ENCODE measurements around the gene UFD1. TPM values are rescaled to one million over a fixed set of nuclear protein-coding genes. Genes with fewer than 3 reads are reported as not detected.
A peak's percentile ranks its signal among the peaks of the same experiment; 100 is the strongest.

Gene UFD1
- total and polyA plus RNA-seq, 9 of the 15 experiments (the other 6 are each of a cell fraction or from before 2014, with no cell fraction given): 238 to 645 (median 363) TPM

GRCh38 chr22:19419086-19419463 lies 59.9 kb downstream of the UFD1 start (continued):
- TF ChIP-seq ETV6 (IDR thresholded peaks at IDR 0.05; ENCODE audit: borderline replicate concordance in 1 of 2, low read depth in 2 of 2, low read length in 1 of 2) (no peak), ETV6 (CRISPR knock-in tag; IDR thresholded peaks at IDR 0.05; ENCODE audit: borderline replicate concordance) (no peak), TBL1XR1 (IDR thresholded peaks at IDR 0.05; ENCODE audit: low read length in 2 of 2) (peak; percentile 94 to 100), ZNF639 (CRISPR knock-in tag; conservative IDR thresholded peaks at IDR 0.05 in 1 of 2, IDR thresholded peaks at IDR 0.05 in 1 of 2) (peak in 1 of 2 experiments; percentile 63; a peak in 2 of 4 replicates), JUNB (CRISPR knock-in tag; conservative IDR thresholded peaks at IDR 0.05) (0 out of 2 replicates have a peak, but pooled peaks have one; percentile 6), ZNF507 (tag; conservative IDR thresholded peaks at IDR 0.05) (no peak), CBX2 (IDR thresholded peaks at IDR 0.05; ENCODE audit: insufficient read depth, low read length, poor library complexity, severe bottlenecking) (no peak), ELF2 (CRISPR knock-in tag; IDR thresholded peaks at IDR 0.05) (no peak), MLLT1 (IDR thresholded peaks at IDR 0.05) (peak; percentile 94 to 95), HBP1 (CRISPR knock-in tag; IDR thresholded peaks at IDR 0.05) (peak; percentile 86), MEF2D (tag; conservative IDR thresholded peaks at IDR 0.05; ENCODE audit: low read depth) (0 out of 2 replicates have a peak, but pooled peaks have one; percentile 43), ZNF232 (CRISPR knock-in tag; IDR thresholded peaks at IDR 0.05) (no peak), CREB1 (IDR thresholded peaks at IDR 0.05) (peak; percentile 64), CREB1 (CRISPR knock-in tag; IDR thresholded peaks at IDR 0.05) (no peak), XRCC5 (IDR thresholded peaks at IDR 0.05; ENCODE audit: low read depth, low read length) (peak; percentile 55; the same call in 1 of the 2 replicates), ZSCAN29 (IDR thresholded peaks at IDR 0.05) (no peak), NCOA1 (IDR thresholded peaks at IDR 0.05; ENCODE audit: low read depth) (peak; percentile 93), ZBTB11 (CRISPR knock-in tag; IDR thresholded peaks at IDR 0.05) (peak in 1 of 3 experiments; percentile 78; a peak in 1 of 6 replicates), SRSF3 (IDR thresholded peaks at IDR 0.05; ENCODE audit: insufficient read depth, low read length) (no peak)
